NCI-H187 treated with DMSO at 0.1 percent for 48 hours (cell line): ENCODE measurements around the gene KDR.

Source experiments
- DNase-seq: peaks from one replicate; lab custom pipeline; 2025; lab: John Stamatoyannopoulos, UW

Gene KDR

DNA sequence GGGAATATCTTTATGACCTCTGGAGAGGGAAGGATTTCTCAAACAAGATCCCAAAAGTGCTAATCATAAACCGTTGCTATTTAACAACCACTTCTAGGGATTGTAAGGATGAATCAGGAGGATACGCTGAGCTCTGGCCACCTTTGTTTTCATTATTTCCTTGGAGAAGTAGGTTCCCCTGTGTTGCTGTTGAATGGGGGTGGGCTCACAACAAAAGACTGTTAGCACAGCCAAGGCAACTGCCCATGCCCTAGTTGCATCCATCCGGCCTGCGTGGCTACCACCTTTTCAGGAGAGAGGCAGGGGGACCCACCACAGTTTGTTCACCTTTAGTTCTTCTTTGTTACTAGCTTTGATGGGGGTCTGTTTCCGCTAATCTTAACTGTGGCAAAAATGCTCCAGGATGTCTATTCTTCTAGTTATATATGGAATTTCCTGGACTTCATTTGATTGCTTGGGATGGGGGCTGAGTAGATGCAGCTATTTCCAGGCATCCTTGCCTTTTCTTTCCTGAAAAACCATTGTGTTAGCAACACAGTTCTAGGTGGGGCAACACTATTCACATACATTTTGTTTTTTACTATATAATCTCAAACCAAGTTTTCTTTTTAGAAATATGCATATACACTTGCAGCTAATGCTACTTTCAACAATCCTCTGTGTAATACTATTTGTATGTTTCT lies 95.4 kb downstream of the KDR start:
- no peak for DNase-seq

- no peak for DNase-seq
These were observed 96.1 kb downstream of the KDR start for GRCh38 chr4:55029321-55029720.
